HG03521 (cell line): ENCODE measurements around the gene GTSE1.

Source experiments
- ATAC-seq: cut with Tn5 transposase; IDR thresholded peaks from one replicate; pipeline ENCODE4 v1.9.1; 2021; ENCODE audit warnings: mild to moderate bottlenecking, moderate library complexity; ENCODE audit not compliant: unreplicated experiment

GTSE1 gene

DNA sequence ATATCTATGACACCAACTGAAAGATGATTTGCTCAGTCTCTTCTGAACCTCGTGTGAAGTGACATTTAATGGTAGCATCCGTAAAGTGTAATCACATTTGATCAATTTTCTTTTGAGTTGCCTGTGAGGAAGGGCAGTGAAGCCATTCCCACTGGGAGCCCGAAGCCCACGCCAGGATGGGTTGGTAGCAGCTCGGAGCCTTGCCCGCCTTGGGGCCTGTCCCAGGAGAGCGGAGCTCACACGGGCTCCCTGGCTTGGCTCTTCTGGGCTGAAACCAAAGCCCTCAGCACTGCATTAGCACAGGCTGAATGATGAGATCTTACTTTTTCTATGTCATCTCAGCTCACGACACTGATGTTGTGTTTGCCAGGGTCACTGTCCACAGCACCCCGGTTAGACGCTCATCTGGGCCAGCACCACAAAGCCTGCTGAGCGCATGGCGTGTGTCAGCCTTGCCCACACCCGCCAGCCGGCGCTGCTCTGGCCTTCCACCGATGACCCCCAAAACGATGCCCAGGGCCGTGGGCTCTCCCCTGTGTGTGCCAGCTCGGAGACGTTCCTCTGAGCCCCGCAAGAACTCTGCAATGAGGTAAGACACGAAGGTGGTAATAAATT lies 29.5 kb downstream of the GTSE1 start:
- no peak for ATAC-seq

DNA sequence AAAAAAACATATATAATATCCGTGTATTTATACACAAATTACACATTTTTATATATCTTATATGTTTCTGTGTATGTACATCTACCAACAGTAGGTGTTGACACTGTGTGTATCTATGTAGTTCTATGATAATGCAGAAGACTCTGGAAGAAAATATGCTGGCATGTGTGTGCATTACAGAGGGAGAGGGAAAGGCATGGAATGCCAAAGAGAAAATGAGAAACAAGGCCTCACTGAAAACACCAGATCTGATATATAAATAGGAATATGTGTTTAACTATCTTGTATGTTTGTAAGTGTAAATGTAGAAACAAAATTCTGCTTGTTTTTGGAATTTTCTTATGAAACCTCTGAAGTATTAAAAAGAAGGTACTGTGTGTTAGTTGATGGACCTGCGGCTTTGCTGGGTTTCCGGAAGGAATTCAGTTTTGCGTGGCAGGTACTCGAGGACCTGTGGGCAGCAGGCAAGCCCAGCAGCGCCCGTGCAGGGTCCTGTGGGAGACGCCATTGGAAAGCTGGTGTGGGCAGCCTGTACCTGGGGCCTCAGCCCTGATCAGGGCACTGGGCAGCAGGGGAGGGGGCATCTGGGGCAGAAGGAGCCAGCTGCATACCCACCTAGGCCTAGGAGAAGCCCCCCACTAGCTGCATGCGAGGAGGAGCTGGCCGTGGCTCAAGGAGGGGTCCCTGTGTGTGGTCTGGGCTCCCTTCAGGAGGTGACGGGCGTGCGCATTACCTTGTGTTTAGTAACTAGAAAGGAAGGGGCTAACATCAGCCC lies 31.2 kb downstream of the GTSE1 start:
- ATAC-seq, result no peak

DNA sequence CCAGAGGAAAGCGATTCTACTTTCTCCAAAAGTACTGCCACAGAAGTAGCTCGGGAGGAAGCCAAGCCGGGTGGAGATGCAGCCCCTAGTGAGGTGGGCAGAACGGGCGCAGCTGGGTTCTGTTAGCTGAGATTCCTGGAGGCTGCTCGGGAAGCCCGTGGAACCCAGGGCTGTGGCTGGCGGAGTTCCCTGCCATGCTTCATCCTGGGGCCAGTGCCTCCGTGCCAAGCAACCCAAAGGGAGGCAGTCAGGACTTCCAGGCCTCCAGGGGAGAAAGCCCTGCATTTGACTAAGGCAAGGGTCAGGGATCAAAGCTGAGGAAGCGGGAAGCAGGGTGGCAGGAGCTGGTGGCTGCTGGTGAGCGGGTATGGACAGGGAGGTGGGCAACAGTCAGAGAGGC lies 32.1 kb downstream of the GTSE1 start:
- no peak for ATAC-seq

DNA sequence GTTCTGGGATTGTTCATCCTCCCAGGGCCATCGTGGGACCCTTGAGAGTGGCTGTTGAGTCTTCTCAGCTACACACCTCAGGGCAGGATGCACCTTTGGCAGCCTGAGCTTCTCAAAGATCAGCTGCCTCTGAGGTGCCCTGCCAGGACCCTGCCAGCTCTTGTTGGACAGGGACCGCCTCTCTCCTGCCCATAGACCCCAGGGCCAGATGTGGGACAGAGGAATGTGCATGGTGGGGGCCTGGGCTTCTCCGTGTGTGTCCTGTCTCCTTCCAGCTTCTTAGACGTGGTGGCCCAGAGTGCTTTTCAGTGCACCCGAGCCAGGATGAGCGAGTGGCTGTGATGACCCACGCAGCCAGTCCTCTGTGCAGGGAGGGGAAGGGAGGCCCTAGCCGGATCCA lies 32.9 kb downstream of the GTSE1 start:
- no peak for ATAC-seq

DNA sequence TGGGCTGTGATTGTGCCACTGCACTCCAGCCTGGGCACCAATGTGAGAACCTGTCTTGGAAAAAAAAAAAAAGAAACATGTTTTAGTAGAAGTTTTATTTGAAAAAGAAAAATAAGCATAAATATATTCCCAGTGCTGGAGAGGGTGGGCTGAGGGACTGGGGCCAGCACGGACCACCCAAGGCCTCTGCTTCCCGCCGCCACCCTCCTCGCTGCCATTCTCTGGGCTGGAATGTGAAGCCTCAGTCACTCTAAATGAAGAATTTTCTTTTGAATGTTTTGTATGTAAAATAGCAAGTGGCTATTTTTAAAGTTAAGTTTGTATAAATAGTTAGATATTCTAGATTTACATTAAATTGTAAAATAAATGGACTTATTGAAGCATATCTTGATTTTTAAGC lies 33.8 kb downstream of the GTSE1 start:
- ATAC-seq, result no peak

DNA sequence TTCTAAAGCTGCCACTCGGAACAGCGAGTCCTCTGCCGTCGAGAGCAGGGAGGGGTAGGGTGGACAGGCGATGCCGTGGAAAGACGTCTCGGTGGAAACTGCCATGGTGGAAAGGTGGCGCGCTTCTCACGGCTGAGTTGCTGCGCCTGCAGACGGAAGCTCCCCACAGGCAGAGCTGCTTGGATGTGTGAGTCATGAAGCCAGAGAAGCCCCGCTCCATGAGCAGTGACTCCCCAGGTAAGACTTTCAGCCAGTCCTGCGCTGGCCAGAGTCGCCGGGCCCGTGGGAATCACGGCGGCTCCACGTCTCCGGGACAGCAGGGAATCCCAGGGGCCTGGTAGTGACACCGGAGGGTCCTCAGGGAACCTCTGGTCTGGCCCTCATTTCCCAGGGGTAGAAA lies 34.8 kb downstream of the GTSE1 start:
- no peak for ATAC-seq

DNA sequence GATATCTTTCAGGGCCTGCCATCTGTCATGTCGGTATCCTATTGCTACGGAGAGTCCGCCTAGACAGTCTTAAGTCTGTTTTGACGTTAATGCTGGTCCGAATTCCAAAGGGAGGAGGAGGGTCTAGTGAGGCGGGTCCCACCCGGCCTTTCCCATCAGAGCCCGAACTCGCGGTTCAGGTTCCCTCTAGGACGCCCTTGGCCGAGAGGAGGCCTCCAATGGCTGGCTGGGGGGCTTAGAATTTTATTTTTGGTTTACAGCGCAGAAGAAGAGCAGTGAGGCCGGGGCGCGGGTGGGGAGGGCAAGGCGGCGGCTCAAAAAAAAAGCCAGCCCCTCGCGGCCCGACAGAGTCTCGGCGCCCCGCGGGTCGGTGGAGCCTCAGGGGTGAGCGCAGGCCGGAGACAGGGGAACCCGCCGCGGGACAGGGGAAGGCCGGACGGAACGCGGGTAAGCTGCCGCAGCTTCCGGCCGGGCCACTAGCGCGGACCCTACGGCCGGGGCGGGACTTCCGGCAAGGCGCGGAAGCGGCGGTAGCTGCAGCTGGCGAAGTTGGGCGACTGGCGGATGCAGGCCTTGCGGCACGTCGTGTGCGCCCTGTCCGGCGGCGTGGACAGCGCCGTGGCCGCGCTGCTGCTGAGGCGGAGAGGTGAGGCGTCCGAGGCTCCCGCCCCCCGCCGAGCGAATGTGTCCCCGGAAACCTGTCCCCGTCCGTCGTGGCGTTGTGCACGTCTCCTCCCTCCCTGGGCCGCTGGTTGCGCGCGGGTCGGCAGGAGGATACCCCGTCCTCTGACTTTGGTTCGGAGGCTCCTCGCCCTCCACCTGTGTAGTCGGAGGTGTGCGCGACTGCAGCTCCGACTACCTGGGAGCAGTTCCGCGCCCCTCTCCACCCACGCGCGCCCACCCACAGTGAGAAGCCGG lies 38.8 kb downstream of the GTSE1 start, which contains the start of gene TRMU:
TRMU (plus strand) TSS at position 514 of the 918 bp plus-strand sequence; CDS start at position 565, 51 bp downstream.
- ATAC-seq, result peak; percentile 87

DNA sequence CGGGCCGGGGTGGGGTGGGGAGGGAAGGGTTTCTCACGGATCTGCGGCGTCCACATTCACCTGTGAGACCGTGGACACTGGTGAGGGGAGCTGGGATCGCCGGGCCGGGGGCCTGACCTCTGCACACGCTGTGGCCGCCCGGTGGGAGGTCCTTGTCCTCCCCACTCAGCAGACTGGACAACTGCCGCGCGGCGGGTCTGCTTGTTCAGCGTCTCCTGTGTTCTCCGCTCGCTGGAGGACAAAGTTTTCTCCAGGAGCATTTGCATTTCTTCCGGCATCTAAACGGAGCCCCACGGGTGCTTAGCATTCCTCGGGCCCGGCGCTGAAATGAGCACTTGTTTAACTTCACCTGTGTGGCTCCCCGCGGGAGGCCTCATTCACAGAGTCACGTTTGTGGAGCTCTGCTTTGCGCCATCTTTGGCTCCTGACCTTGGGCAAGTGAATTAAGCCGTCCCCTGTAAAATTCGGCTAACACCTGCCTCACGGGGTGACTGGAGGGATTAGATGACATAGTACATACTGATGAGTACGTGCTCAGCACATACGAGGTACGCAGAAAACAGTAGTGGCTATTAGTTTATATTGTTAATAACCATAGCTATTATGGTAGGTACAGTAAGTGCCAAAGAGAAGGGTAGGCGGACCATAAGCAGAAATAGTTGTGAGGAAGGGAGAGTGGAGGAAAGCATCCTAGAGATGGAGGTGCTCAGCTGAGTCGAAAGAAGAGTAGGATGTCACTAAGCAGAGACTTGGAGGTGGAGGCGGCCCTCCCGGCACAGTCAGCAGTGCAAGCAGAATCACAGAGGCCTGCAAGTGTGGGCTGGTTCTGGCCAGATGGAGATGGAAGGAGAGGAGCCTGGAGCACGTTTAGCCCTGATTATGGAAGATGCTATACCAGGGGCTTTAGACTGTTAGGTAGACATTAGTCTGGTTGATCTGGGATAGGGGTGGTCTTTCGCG lies 39.7 kb downstream of the GTSE1 start:
- no peak for ATAC-seq

DNA sequence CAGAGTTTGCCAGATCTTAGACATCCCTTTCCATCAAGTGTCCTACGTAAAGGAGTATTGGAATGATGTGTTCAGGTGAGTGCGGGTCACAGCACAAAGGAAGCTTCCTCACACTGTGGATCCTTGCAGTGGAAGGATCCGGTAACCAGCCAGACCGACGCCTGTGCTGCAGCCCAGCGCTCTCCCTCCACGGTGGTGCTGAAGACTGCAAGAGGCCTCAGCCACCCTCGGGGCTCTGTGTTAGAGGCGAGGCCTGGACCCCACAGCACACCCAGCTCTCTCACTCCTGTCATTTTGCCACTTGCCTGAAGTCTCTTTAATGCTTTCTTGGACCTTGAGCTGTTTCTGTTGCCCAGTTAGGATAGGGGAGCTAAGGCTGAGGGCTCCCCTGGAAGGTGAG lies 41.2 kb downstream of the GTSE1 start:
- no peak for ATAC-seq

DNA sequence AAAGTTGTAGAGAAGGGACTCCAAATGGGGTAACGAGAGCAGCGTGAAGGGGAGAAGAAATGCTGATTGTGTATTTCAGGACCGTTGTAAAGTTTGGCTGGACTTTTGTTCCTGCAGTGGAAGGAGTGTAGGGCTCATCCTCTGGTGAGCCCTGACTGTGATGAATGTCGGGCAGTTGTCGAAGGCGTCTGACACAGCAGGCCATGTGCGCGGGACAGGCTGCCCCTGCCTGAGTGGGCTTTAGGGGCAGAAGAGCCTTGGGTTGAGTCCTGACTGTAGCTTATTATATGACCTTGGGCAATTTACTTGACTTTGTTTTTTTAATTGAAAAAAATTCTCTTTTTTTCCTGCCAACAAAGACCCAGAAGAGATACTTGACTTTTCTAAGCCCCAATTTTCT lies 42.0 kb downstream of the GTSE1 start:
- no peak for ATAC-seq

DNA sequence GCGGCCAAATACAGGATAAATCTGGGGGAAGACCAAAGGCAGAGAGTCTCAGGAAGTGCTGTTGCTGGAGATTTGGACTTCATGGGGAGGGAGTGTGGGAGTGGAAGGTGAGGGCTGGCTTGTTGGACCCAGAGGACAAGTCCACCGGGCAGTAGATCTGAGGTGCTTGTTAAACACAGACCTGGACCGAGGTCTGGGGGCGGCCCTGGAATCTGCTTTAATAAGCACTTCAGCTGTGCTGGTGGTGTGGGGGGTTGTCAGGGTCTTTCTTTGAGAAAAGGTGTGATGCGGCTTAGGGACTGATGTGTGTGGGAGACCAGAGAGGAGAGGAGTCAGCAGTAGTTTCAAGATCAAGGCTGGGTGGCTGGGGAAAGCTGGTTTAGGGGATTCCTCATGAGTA lies 43.3 kb downstream of the GTSE1 start:
- no peak for ATAC-seq

DNA sequence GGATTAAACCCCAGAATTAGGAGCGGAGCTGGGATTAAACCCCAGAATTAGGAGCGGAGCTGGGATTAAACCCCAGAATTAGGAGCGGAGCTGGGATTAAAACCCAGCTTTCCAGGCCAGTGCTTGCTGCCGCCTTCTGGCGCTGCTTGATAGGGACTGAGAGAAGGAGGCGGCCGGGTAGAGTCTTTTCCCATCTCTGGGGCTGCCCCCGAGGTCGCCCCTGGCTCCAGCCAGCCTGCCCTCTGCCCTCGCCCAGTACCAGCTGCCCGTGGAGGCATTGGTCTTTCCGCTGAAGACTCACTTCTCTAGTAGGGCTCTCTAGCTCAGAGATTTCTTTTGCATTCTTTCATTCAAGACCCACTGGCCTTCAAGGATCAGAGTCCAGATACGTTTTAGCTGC lies 44.0 kb downstream of the GTSE1 start:
- ATAC-seq, result no peak

DNA sequence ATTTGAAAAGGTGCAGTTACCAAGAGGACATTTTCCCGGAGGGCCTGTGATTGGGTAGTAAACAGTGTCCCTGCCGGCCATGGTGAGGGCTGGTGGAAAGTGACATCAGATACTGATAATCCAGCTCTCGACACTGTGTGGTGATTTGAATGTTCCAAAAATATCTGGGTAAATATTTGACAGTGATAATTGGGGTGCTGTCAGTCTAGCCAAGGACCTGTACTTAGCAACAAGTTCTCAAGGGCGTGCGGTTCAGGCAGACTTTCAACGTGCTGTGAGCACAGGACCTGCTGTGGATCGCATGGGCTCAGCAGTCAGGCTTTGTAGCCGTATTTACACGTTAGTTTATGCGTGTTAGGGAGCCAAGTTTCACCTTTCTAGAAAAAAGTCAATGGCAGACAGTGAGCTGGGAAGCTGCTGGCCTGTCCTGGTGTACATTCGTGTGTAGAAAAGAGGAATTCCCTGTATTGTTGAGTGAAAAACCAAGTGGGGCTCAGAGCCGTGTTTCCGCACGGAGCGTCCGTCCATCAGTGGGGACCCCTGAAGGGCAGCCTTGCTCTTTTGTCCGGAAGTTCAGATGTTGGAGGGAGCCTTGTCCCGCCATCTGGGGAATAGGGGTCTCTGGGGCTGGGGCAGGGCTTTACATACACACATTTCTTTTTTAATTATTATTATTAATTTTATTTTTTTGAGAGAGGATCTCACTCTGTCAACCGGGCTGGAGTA lies 50.2 kb downstream of the GTSE1 start:
- no peak for ATAC-seq

DNA sequence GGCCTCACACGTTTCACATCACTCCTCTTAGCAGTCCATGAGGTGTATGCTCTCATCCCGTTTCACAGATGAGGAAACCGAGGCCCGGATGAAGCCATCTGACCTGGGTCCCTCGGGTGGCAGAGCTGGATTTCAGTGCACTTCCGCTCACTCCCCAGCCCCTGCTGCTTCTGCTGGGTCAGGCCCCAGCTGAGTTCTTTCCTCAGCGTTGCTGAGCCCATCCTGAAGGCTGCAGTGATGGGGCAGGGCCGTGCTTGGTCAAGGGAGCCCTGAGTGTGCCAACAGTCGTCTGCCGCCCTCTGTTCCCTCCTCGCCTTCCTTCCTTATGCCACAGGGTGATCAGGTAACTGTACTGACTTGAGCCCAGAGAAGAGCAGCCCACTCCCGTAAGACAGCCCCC lies 51.0 kb downstream of the GTSE1 start:
- ATAC-seq, result no peak

DNA sequence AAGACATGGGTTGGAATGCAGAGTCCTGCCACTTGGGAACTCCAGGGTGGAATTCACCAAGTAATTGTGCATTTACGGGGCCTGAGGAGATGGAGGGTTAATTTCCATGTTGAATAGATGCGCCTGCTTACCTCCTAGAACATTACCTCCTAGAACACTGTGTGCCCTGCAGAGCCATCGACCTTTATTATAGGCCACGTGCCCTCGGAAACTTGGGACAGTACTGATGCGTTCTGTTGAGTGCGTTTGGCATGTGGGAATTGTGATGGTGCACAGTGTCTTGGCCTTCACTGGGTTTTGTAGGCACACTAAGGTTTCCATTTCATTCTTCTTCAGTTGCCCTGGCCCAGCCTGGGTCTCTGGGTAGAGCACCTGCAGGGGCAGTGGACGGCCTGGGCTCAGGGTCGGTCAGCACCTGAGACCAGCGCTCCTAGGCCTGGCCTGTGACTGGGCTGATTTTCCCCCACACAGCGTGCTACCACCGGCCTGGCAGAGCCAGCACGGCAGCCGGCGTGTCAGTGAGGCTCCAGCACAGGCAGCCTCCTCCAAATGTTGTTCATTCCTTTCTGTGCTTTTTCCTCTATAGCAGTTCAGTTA lies 51.5 kb downstream of the GTSE1 start:
- no peak for ATAC-seq

DNA sequence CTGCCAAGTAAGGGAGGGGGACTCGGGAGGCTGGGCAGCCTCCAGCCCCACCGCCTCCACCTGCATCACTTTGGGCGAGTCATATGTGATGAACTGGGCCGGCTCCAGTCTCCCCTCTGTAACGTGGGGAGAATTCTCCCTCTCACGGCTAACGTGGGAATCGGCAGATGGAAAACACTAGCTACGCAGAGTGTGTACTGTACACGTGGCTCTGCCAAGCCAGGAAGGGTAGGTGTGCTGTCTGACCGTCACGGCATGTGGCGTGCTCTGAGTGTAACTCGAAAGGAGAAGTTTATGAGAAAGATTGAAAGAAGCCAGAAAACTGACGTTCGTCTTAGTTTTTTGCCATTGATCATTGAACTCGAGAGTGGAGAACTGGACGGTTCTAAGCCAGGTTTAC lies 52.6 kb downstream of the GTSE1 start:
- no peak for ATAC-seq

DNA sequence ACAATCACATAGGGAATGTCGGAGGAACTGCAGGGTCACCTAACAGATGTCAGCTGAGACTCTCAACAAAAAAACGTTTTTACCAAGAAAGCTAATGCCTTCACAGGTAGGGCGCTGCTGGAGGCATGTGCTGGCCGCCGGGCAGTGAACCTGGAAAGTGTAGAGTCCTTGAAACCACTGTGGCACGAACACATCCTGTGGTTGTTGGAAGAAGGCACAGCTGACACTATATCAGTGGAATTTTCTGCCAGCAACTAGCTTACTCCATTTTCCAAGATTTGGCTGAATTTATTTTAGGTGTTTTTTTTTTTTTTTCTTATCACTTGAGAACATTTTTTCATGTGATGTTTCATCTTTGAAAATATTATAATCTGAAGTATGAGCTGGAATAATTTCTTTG lies 53.0 kb downstream of the GTSE1 start:
- no peak for ATAC-seq

DNA sequence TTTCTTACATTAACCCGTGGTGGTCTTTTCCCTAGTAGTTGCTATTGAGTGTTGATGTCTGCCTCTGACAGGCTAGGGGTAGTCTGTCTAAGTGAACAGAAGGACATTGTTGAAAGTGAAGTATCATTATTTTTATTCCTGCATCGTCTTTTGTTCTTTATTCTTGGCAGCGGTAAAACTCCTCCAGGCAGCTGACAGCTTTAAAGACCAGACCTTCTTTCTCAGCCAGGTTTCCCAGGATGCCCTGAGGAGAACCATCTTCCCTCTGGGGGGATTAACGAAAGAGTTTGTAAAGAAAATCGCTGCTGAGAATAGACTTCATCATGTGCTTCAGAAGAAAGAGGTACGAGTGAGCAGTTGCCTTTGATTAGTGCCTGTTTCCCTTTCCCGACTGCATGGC lies 53.5 kb downstream of the GTSE1 start:
- no peak for ATAC-seq

DNA sequence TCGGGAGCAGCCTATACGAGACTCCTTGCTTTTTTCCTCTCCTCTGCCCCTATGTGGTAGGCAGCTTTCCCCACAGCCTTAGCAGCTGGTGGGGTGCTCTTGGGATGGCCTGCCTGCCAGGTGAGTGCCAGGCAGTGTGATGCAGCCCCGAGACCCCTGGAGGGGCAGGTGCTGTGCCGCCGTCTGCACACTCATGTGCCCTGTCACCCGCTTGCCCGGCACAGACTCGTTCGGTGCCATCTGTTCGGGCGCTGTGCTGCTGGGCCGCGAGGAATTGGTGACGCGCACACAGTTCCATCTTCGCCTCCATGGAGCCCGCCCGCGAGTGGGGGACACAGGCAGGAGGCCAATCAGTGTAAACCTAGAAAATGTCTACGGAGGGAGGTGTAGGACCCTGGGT lies 54.0 kb downstream of the GTSE1 start:
- ATAC-seq, result no peak
